NB4 (cell line): Measurements from ENCODE around the gene SST.
A peak's percentile ranks its signal among the peaks of the same experiment; 100 is the strongest.

Source experiments
- MYC ChIP-seq: IDR thresholded peaks from 2 replicates; pipeline ENCODE4 v1.6.1; 2011; ENCODE audit warnings: low read depth, low read length
- POLR2A ChIP-seq: IDR thresholded peaks from 2 replicates; pipeline ENCODE4 v1.6.1; 2011; ENCODE audit warnings: mild to moderate bottlenecking; ENCODE audit not compliant: insufficient read length; ENCODE audit errors: extremely low read depth
- TF ChIP-seq, protein P1 (sequence below): IDR thresholded peaks from one replicate; pipeline ENCODE4 v1.5.1; 2012; ENCODE audit warnings: low read depth, low read length

DNA sequence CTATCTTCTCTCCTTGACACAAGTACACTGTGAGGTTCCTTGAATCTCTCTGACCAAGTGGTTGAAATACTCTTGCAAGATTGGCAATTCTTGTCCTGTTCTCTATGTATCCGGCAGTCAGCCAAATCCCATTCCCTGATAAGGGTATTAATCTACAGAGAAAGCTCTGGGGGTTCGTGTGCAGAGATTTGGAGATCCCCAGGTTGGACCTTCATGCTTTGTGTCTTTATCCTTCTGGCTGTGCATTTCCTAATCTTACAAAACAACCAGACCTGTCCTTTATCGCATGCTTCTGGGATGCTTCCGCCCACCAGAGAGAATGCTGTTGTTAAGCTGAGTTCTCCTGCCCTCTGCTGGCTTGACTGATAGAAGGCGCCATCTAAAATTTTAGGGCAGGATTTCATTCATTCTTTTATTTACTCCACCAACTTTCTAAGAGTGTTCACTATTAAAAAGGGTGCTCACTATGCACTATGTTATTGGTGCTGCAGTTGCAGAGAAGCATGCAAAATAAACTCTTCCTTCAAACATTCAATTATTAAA is 8.6 kb upstream of the SST start:
- TF ChIP-seq, protein P1, sequence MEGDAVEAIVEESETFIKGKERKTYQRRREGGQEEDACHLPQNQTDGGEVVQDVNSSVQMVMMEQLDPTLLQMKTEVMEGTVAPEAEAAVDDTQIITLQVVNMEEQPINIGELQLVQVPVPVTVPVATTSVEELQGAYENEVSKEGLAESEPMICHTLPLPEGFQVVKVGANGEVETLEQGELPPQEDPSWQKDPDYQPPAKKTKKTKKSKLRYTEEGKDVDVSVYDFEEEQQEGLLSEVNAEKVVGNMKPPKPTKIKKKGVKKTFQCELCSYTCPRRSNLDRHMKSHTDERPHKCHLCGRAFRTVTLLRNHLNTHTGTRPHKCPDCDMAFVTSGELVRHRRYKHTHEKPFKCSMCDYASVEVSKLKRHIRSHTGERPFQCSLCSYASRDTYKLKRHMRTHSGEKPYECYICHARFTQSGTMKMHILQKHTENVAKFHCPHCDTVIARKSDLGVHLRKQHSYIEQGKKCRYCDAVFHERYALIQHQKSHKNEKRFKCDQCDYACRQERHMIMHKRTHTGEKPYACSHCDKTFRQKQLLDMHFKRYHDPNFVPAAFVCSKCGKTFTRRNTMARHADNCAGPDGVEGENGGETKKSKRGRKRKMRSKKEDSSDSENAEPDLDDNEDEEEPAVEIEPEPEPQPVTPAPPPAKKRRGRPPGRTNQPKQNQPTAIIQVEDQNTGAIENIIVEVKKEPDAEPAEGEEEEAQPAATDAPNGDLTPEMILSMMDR = peak; percentile 37
- TF ChIP-seq POLR2A = no peak
- TF ChIP-seq MYC = no peak
